K562 (cell line): ENCODE measurements around the gene PPP1R15A.

Experiments used
- CTCF ChIP-seq, 3 experiments: IDR thresholded peaks in 2 of 3; conservative IDR thresholded peaks in 1 of 3; 2 replicates each; pipeline ENCODE4 v1.5.1; 2011 to 2012; ENCODE audit warnings: low read length in 3 of 3, mild to moderate bottlenecking in 3 of 3, control low read depth in 2 of 3, improper control_type of control experiment in 1 of 3, inconsistent platforms in 1 of 3, low read depth in 1 of 3, mixed read lengths in 1 of 3, moderate library complexity in 1 of 3; ENCODE audit not compliant: insufficient read depth in 2 of 3
- ESRRA ChIP-seq: fragments of 450-650 bp; IDR thresholded peaks from 2 replicates; pipeline ENCODE4 v1.6.1; 2014; ENCODE audit warnings: low read depth, mild to moderate bottlenecking, moderate library complexity, borderline replicate concordance
- ZNF318 ChIP-seq, 2 experiments: fragments of 450-650 bp; IDR thresholded peaks; 2 replicates each; pipeline ENCODE4 v1.6.1; 2016; ENCODE audit warnings: mild to moderate bottlenecking in 2 of 2, borderline replicate concordance in 1 of 2, low read depth in 1 of 2, moderate library complexity in 1 of 2

GRCh38 chr19:48822514-48822913 lies 49.7 kb upstream of the PPP1R15A start:
- TF ChIP-seq ZNF318 (IDR thresholded peaks at IDR 0.05; ENCODE audit: borderline replicate concordance in 1 of 2, low read depth in 1 of 2) (no peak), ESRRA (no peak), CTCF (IDR thresholded peaks at IDR 0.05 in 2 of 3, conservative IDR thresholded peaks at IDR 0.05 in 1 of 3; ENCODE audit: insufficient read depth in 2 of 3, low read depth in 1 of 3, low read length in 3 of 3) (no peak)
